IMR-90 (cell line): Measurements from ENCODE around the gene TPSAB1. TPM values are rescaled to one million over a fixed set of nuclear protein-coding genes. Genes with fewer than 3 reads are reported as not detected.

Experiments
- ATAC-seq: fragments of 200-7000 bp; cut with Tn5 transposase; 2 replicates; pipeline ENCODE4 v1.9.1; 2020; ENCODE audit warnings: low read depth, mild to moderate bottlenecking, moderate library complexity
- BruUV-seq: library from RNA; stranded (reverse); fragments of 400-500 nt; replicated peaks from 2 replicates; lab custom pipeline; 2021; lab: Mats Ljungman, UMichigan
- CTCF ChIA-PET: fragments of 300-600 bp; formaldehyde crosslinking; extraction: SDS; loops from one replicate; lab custom pipeline; 2021; ENCODE audit warnings: antibody characterized with exemption; lab: Yijun Ruan, JAX
- POLR2A ChIA-PET: fragments of 300-600 bp; sonication (Branson Sonifier 250); formaldehyde crosslinking; loops from one replicate; lab custom pipeline; 2022; ENCODE audit warnings: antibody characterized with exemption; ENCODE audit not compliant: unreplicated experiment; lab: Charles Lee
- DNase-seq: peaks from one replicate; pipeline ENCODE4 v3.0.0; 2013
- H2AFZ ChIP-seq: replicated peaks from 2 replicates; pipeline ENCODE3; 2013; ENCODE audit warnings: low read length, mild to moderate bottlenecking; ENCODE audit not compliant: poor library complexity
- H2AK5ac ChIP-seq: 2 replicates; pipeline ENCODE4 v1.6.1; 2013; ENCODE audit warnings: low read depth, low read length, inconsistent platforms
- H2AK9ac ChIP-seq: replicated peaks from 2 replicates; pipeline ENCODE3; 2013; ENCODE audit warnings: mild to moderate bottlenecking, low read depth, low read length, moderate library complexity; ENCODE audit not compliant: poor library complexity
- H2BK120ac ChIP-seq: 2 replicates; pipeline ENCODE4 v1.6.1; 2013; ENCODE audit warnings: low read depth, low read length, inconsistent platforms
- H2BK15ac ChIP-seq: 3 replicates; pipeline ENCODE4 v1.6.1; 2013; ENCODE audit warnings: low read depth, low read length, inconsistent platforms
- H2BK20ac ChIP-seq: 2 replicates; pipeline ENCODE4 v1.6.1; 2013; ENCODE audit warnings: low read depth, mild to moderate bottlenecking, inconsistent platforms, low read length, moderate library complexity
- H2BK5ac ChIP-seq: 2 replicates; pipeline ENCODE4 v1.6.1; 2013; ENCODE audit warnings: mild to moderate bottlenecking, low read depth, low read length, inconsistent platforms; ENCODE audit not compliant: poor library complexity, severe bottlenecking
- H3K14ac ChIP-seq: replicated peaks from 2 replicates; pipeline ENCODE4 v1.6.1; 2013; ENCODE audit warnings: low read depth, low read length, inconsistent platforms
- H3K18ac ChIP-seq: 2 replicates; pipeline ENCODE4 v1.6.1; 2013; ENCODE audit warnings: low read depth, low read length, control low read depth
- H3K23ac ChIP-seq: 2 replicates; pipeline ENCODE4 v1.6.1; 2013; ENCODE audit warnings: low read depth, low read length, inconsistent platforms
- H3K27ac ChIP-seq: 2 replicates; pipeline ENCODE4 v1.5.1; 2013; ENCODE audit warnings: mild to moderate bottlenecking, control low read depth, low read length; ENCODE audit not compliant: insufficient read depth
- H3K27me3 ChIP-seq: 2 replicates; pipeline ENCODE4 v1.6.1; 2013; ENCODE audit warnings: low read length; ENCODE audit not compliant: control insufficient read depth, insufficient read depth
- H3K36me3 ChIP-seq: 2 replicates; pipeline ENCODE4 v1.6.1; 2013; ENCODE audit warnings: low read length, mixed read lengths; ENCODE audit not compliant: control insufficient read depth, insufficient read depth
- H3K4ac ChIP-seq: 2 replicates; pipeline ENCODE4 v1.6.1; 2013; ENCODE audit warnings: low read depth, low read length, inconsistent platforms
- H3K4me1 ChIP-seq: 2 replicates; pipeline ENCODE4 v1.6.1; 2013; ENCODE audit warnings: low read length, mixed read lengths; ENCODE audit not compliant: control insufficient read depth, insufficient read depth
- H3K4me2 ChIP-seq: 2 replicates; pipeline ENCODE4 v1.6.1; 2013; ENCODE audit warnings: low read depth, mild to moderate bottlenecking, control low read depth, low read length, moderate library complexity
- H3K4me3 ChIP-seq: 2 replicates; pipeline ENCODE4 v1.5.1; 2013; ENCODE audit warnings: low read depth, mild to moderate bottlenecking, control low read depth, low read length, moderate library complexity; ENCODE audit not compliant: insufficient read depth
- H3K56ac ChIP-seq: 2 replicates; pipeline ENCODE4 v1.6.1; 2013; ENCODE audit warnings: low read length, inconsistent platforms; ENCODE audit not compliant: insufficient read depth; ENCODE audit errors: extremely low read depth
- H3K79me1 ChIP-seq, 2 experiments: 2 replicates each; pipeline ENCODE4 v1.6.1; 2013; ENCODE audit warnings: low read length in 2 of 2, inconsistent platforms in 1 of 2, low read depth in 1 of 2
- H3K9ac ChIP-seq: 2 replicates; pipeline ENCODE4 v1.6.1; 2013; ENCODE audit warnings: low read depth, low read length, control low read depth
- H3K9me1 ChIP-seq: 2 replicates; pipeline ENCODE4 v1.6.1; 2013; ENCODE audit warnings: low read length, inconsistent platforms; ENCODE audit not compliant: insufficient read depth
- H3K9me3 ChIP-seq: 2 replicates; pipeline ENCODE4 v1.6.1; 2013; ENCODE audit warnings: low read length; ENCODE audit not compliant: control insufficient read depth, insufficient read depth
- H4K20me1 ChIP-seq: 2 replicates; pipeline ENCODE4 v1.6.1; 2013; ENCODE audit warnings: low read length, inconsistent platforms; ENCODE audit not compliant: insufficient read depth
- H4K5ac ChIP-seq: 2 replicates; pipeline ENCODE4 v1.6.1; 2013; ENCODE audit warnings: mild to moderate bottlenecking, low read depth, low read length, control low read depth
- H4K8ac ChIP-seq, 2 experiments: 2 replicates each; pipeline ENCODE4 v1.6.1; 2013; ENCODE audit warnings: low read depth in 2 of 2, low read length in 2 of 2, control low read depth in 1 of 2, inconsistent platforms in 1 of 2
- H4K91ac ChIP-seq: 2 replicates; pipeline ENCODE4 v1.6.1; 2013; ENCODE audit warnings: low read depth, low read length, inconsistent platforms; ENCODE audit not compliant: insufficient read depth
- MAZ ChIP-seq: IDR thresholded peaks from 2 replicates; pipeline ENCODE4 v1.6.1; 2012; ENCODE audit warnings: low read depth, mild to moderate bottlenecking, low read length, improper control_type of control experiment, moderate library complexity, borderline replicate concordance
- WGBS, 2 experiments: methylation state at CpG; one replicate each; pipeline versions ENCODE4 v1.1.5 to v1.1.7; 2013; ENCODE audit warnings: missing lambda C conversion rate in 2 of 2; ENCODE audit not compliant: insufficient read length in 1 of 2; ENCODE audit errors: extremely low coverage in 2 of 2; 5-methylcytosine and 5-hydroxymethylcytosine counted together
- dilution Hi-C: fragments of 300-500 bp; cut with HindIII; formaldehyde crosslinking; loops from one replicate; pipeline ENCODE4 v1.14.3; 2018; ENCODE audit warnings: low sequenced_read_pairs; ENCODE audit not compliant: unreplicated experiment
- in situ Hi-C: fragments of 300-500 bp; cut with MboI; formaldehyde crosslinking; loops from 3 replicates; pipeline ENCODE4 v1.14.3; 2019; ENCODE audit warnings: low sequenced_read_pairs, inconsistent platforms, mixed read lengths
- intact Hi-C: fragments of 100-400 bp; cut with micrococcal nuclease; formaldehyde crosslinking; loops from 2 replicates; pipeline ENCODE4 v1.10.0; 2022
- polyA plus RNA-seq, 3 experiments: library from polyadenylated mRNA; depleted of rRNA; stranded (reverse); fragments of >200 nt; gene quantifications; 2 replicates each; pipeline ENCODE4 v1.2.3, GENCODE V29; 2012; ENCODE audit warnings: low replicate concordance in 1 of 3
- total RNA-seq: library from RNA; depleted of rRNA; stranded (reverse); fragments of >200 nt; gene quantifications from 2 replicates; pipeline ENCODE4 v1.2.3, GENCODE V29; 2012

Gene TPSAB1
- total and polyA plus RNA-seq, 2 of the 4 experiments (the other 2 are of a cell fraction), result not detected

DNA sequence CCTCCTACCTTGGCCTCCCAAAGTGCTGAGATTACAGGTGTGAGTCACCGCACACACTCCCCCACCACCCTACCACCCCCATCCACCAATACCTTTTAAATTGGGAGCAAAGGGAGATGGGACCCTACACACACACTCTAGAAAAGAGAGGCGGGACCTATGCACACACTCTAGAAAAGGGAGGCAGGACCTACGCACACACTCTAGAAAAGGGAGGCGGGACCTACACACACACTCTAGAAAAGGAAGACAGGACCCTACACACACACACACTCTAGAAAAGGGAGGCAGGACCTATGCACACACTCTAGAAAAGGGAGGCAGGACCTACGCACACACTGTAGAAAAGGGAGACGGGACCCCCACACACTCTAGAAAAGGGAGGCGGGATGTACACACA, 34.3 kb downstream of the TPSAB1 start:
- Histone ChIP-seq H3K56ac (no peak overlapping the region), H3K18ac (no peak overlapping the region), H3K9me3 (peaks cover 2% of the 10 kb centered on the region; the same call in 1 of the 2 replicates), H3K4me2 (no peak overlapping the region), H3K36me3 (no peaks in the 10 kb centered on the region), H3K4me1 (no peaks in the 10 kb centered on the region), H2BK15ac (no peak overlapping the region), H2AFZ (no peak overlapping the region), H3K14ac (no peak overlapping the region), H2AK5ac (no peak overlapping the region), H2AK9ac (no peak overlapping the region), H2BK120ac (no peak overlapping the region), H4K5ac (no peak overlapping the region), H2BK5ac (no peak overlapping the region), H3K4me3 (no peak overlapping the region), H3K27ac (no peak overlapping the region), H2BK20ac (no peak overlapping the region), H3K23ac (no peak overlapping the region), H3K4ac (no peak overlapping the region), H3K27me3 (peaks cover 42% of the 10 kb centered on the region), H4K91ac (no peak overlapping the region), H3K79me1 (no peaks in the 10 kb centered on the region), H3K9me1 (no peaks in the 10 kb centered on the region), H4K20me1 (no peaks in the 10 kb centered on the region), H4K8ac (no peak overlapping the region), H3K9ac (no peak overlapping the region)
- ChIA-PET CTCF (no interaction called here), POLR2A (no interaction called here)
- in situ Hi-C loops, result no loop called here
- no TSS peak for BruUV-seq
- TF ChIP-seq MAZ, result no peak
- intact Hi-C loops, result no loop called here
- WGBS, 2 experiments, result no CpG with 5 or more reads among the region's 7 CpGs
- DNase-seq (no peak), ATAC-seq (no peak)
- dilution Hi-C loops, result no loop called here
